ENCODE results near the gene TFB2M. TPM values are rescaled to one million over a fixed set of nuclear protein-coding genes. Genes with fewer than 3 reads are reported as not detected.

The TFB2M gene
- total RNA-seq, 1 donor from 2014 or later, result 6.9 TPM

GRCh38 chr1:246540738-246541491, 25.1 kb downstream of the TFB2M start:
- Histone ChIP-seq H3K9me3 (no peaks in the 10 kb centered on the region), H3K4me1 (no peaks in the 10 kb centered on the region), H3K27me3 (no peaks in the 10 kb centered on the region), H3K4me3 (no peak overlapping the region), H3K36me3 (peaks cover 0 to 42% of the 10 kb centered on the region in 2 donors), H3K27ac (no peak overlapping the region)
- intact Hi-C loops (cut with DNase I), result no loop called here
- DNase-seq (ENCODE audit: extremely low spot score in 2 of 2), result no peak
- TF ChIP-seq CTCF (IDR thresholded peaks at IDR 0.05) (no peak), POLR2AphosphoS5 (IDR thresholded peaks at IDR 0.05; ENCODE audit: insufficient read depth in 1 of 2, low read depth in 1 of 2) (no peak), POLR2A (IDR thresholded peaks at IDR 0.05) (no peak)

GRCh38 chr1:246537887-246538286, 28.2 kb downstream of the TFB2M start:
- Histone ChIP-seq H3K36me3 (peaks cover 0 to 22% of the 10 kb centered on the region in 2 donors), H3K27ac (no peak overlapping the region), H3K9me3 (no peaks in the 10 kb centered on the region), H3K4me3 (no peak overlapping the region), H3K4me1 (no peaks in the 10 kb centered on the region), H3K27me3 (no peaks in the 10 kb centered on the region)
- TF ChIP-seq CTCF (IDR thresholded peaks at IDR 0.05) (no peak), POLR2AphosphoS5 (IDR thresholded peaks at IDR 0.05; ENCODE audit: insufficient read depth in 1 of 2, low read depth in 1 of 2) (no peak), POLR2A (IDR thresholded peaks at IDR 0.05) (no peak)
- intact Hi-C loops (cut with DNase I), result no loop called here
- DNase-seq (ENCODE audit: extremely low spot score in 2 of 2), result no peak

- no peak overlapping the region for H3K27ac ChIP-seq
- H3K4me1 ChIP-seq, result no peaks in the 10 kb centered on the region
- H3K4me3 ChIP-seq, result no peak overlapping the region
- H3K9me3 ChIP-seq, result no peaks in the 10 kb centered on the region
- no peak for TF ChIP-seq POLR2A (IDR thresholded peaks at IDR 0.05)
- TF ChIP-seq POLR2AphosphoS5 (IDR thresholded peaks at IDR 0.05; ENCODE audit: insufficient read depth in 1 of 2, low read depth in 1 of 2), result no peak
- TF ChIP-seq CTCF (IDR thresholded peaks at IDR 0.05), result no peak
- H3K27me3 ChIP-seq, result no peaks in the 10 kb centered on the region
- intact Hi-C loops (cut with DNase I), result no loop called here
- DNase-seq (ENCODE audit: extremely low spot score in 2 of 2), result no peak
- H3K36me3 ChIP-seq, result peaks cover 0 to 22% of the 10 kb centered on the region in 2 donors
These were observed 28.6 kb downstream of the TFB2M start for GRCh38 chr1:246537441-246537840.

GRCh38 chr1:246534114-246534513, 31.9 kb downstream of the TFB2M start:
- no peaks in the 10 kb centered on the region for H3K36me3 ChIP-seq
- H3K27me3 ChIP-seq, result no peaks in the 10 kb centered on the region
- no peak overlapping the region for H3K27ac ChIP-seq
- H3K4me3 ChIP-seq, result no peak overlapping the region
- no peak for DNase-seq (ENCODE audit: extremely low spot score in 2 of 2)
- intact Hi-C loops (cut with DNase I), result no loop called here
- peaks cover 6% of the 10 kb centered on the region for H3K9me3 ChIP-seq
- no peaks in the 10 kb centered on the region for H3K4me1 ChIP-seq
- TF ChIP-seq POLR2A (IDR thresholded peaks at IDR 0.05) (no peak), POLR2AphosphoS5 (IDR thresholded peaks at IDR 0.05; ENCODE audit: insufficient read depth in 1 of 2, low read depth in 1 of 2) (no peak), CTCF (IDR thresholded peaks at IDR 0.05) (no peak)

- peaks cover 6% of the 10 kb centered on the region for H3K9me3 ChIP-seq
- H3K27me3 ChIP-seq, result no peaks in the 10 kb centered on the region
- H3K4me3 ChIP-seq, result no peak overlapping the region
- no peak for TF ChIP-seq POLR2AphosphoS5 (IDR thresholded peaks at IDR 0.05; ENCODE audit: insufficient read depth in 1 of 2, low read depth in 1 of 2)
- TF ChIP-seq CTCF (IDR thresholded peaks at IDR 0.05), result no peak
- TF ChIP-seq POLR2A (IDR thresholded peaks at IDR 0.05), result no peak
- DNase-seq (ENCODE audit: extremely low spot score in 2 of 2), result no peak
- H3K27ac ChIP-seq, result no peak overlapping the region
- no peaks in the 10 kb centered on the region for H3K36me3 ChIP-seq
- H3K4me1 ChIP-seq, result no peaks in the 10 kb centered on the region
- intact Hi-C loops (cut with DNase I), result no loop called here
These were observed 32.6 kb downstream of the TFB2M start for GRCh38 chr1:246533371-246533905.
